Measurements from ENCODE around the gene ERBIN.
"Not testable (repeated sequence)": the region's sequence is repeated elsewhere in the genome, so short reads cannot be mapped to it uniquely, and the experiment has no call there.

The ERBIN gene

GRCh38 chr5:65954200-65954599, 27.8 kb downstream of the ERBIN start:
- H3K4me3 ChIP-seq (replicated peaks; ENCODE audit: low read depth, low read length) = no peak overlapping the region
- no peak for DNase-seq (ENCODE audit: extremely low read depth, low read depth)
- TF ChIP-seq CTCF (IDR thresholded peaks at IDR 0.05; ENCODE audit: low read depth, low read length, missing control alignments) = no peak

GRCh38 chr5:65955746-65956145, 29.4 kb downstream of the ERBIN start:
- no peak for DNase-seq (ENCODE audit: extremely low read depth, low read depth)
- no peak for TF ChIP-seq CTCF (IDR thresholded peaks at IDR 0.05; ENCODE audit: low read depth, low read length, missing control alignments)
- no peak overlapping the region for H3K4me3 ChIP-seq (replicated peaks; ENCODE audit: low read depth, low read length)

DNA sequence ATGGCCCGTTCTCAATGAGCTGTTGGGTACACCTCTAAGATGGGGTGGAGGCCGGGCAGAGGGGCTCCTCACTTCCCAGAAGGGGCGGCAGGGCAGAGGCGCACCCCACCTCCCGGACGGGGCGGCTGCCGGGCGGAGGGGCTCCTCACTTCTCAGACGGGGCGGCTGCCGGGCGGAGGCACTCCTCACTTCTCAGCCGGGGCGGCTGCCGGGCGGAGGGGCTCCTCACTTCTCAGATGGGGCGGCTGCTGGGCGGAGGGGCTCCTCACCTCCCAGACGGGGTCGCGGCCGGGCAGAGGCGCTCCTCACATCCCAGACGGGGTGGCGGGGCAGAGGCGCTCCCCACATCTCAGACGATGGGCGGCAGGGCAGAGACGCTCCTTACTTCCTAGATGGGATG, 31.3 kb downstream of the ERBIN start:
- not testable (repeated sequence) for DNase-seq (ENCODE audit: extremely low read depth, low read depth); H3K4me3 ChIP-seq (replicated peaks; ENCODE audit: low read depth, low read length)

GRCh38 chr5:65961633-65962032, 35.3 kb downstream of the ERBIN start:
- no peak for TF ChIP-seq CTCF (IDR thresholded peaks at IDR 0.05; ENCODE audit: low read depth, low read length, missing control alignments)
- no peak overlapping the region for H3K4me3 ChIP-seq (replicated peaks; ENCODE audit: low read depth, low read length)
- DNase-seq (ENCODE audit: extremely low read depth, low read depth) = peak; percentile 9

- no peak overlapping the region for H3K4me3 ChIP-seq (replicated peaks; ENCODE audit: low read depth, low read length)
- DNase-seq (ENCODE audit: extremely low read depth, low read depth) = no peak
- no peak for TF ChIP-seq CTCF (IDR thresholded peaks at IDR 0.05; ENCODE audit: low read depth, low read length, missing control alignments)
These were observed 41.1 kb downstream of the ERBIN start for GRCh38 chr5:65967288-65968066.

GRCh38 chr5:65969539-65970393, 43.4 kb downstream of the ERBIN start:
- no peak for DNase-seq (ENCODE audit: extremely low read depth, low read depth)
- H3K4me3 ChIP-seq (replicated peaks; ENCODE audit: low read depth, low read length) = no peak overlapping the region
- no peak for TF ChIP-seq CTCF (IDR thresholded peaks at IDR 0.05; ENCODE audit: low read depth, low read length, missing control alignments)

Data from HFF-Myc (cell line).